ENCODE results near the gene APP.

APP gene

GRCh38 chr21:25870084-25870483, 300.5 kb downstream of the APP start:
- no peak for DNase-seq (ENCODE audit: low spot score)

- DNase-seq (ENCODE audit: low spot score), result no peak
Observed at GRCh38 chr21:25867061-25867460, 303.5 kb downstream of the APP start.

- DNase-seq (ENCODE audit: low spot score), result no peak
Observed at GRCh38 chr21:25863747-25864146, 306.8 kb downstream of the APP start.

- DNase-seq (ENCODE audit: low spot score), result no peak
Observed at GRCh38 chr21:25863031-25863430, 307.5 kb downstream of the APP start.

- DNase-seq (ENCODE audit: low spot score), result peak; percentile 44
Observed at GRCh38 chr21:25862596-25862995, 308.0 kb downstream of the APP start.

GRCh38 chr21:25862112-25862511, 308.5 kb downstream of the APP start:
- no peak for DNase-seq (ENCODE audit: low spot score)

- DNase-seq (ENCODE audit: low spot score), result no peak
Observed at GRCh38 chr21:25859235-25859929, 311.2 kb downstream of the APP start.

GRCh38 chr21:25858325-25858724, 312.2 kb downstream of the APP start:
- DNase-seq (ENCODE audit: low spot score), result no peak

- DNase-seq (ENCODE audit: low spot score), result no peak
Observed at GRCh38 chr21:25857308-25858074, 313.1 kb downstream of the APP start.

- no peak for DNase-seq (ENCODE audit: low spot score)
Observed at GRCh38 chr21:25855576-25855975, 315.0 kb downstream of the APP start.

GRCh38 chr21:25850126-25850842, 320.3 kb downstream of the APP start:
- DNase-seq (ENCODE audit: low spot score), result no peak

GRCh38 chr21:25848309-25848708, 322.3 kb downstream of the APP start:
- no peak for DNase-seq (ENCODE audit: low spot score)

GRCh38 chr21:25845729-25846256, 324.8 kb downstream of the APP start:
- DNase-seq (ENCODE audit: low spot score), result no peak

GRCh38 chr21:25842925-25843324, 327.6 kb downstream of the APP start:
- DNase-seq (ENCODE audit: low spot score), result no peak

- DNase-seq (ENCODE audit: low spot score), result no peak
Observed at GRCh38 chr21:25838809-25839208, 331.8 kb downstream of the APP start.

- no peak for DNase-seq (ENCODE audit: low spot score)
Observed at GRCh38 chr21:25837533-25838265, 332.9 kb downstream of the APP start.

- DNase-seq (ENCODE audit: low spot score), result no peak
Observed at GRCh38 chr21:25836396-25836795, 334.2 kb downstream of the APP start.

- DNase-seq (ENCODE audit: low spot score), result no peak
Observed at GRCh38 chr21:25834381-25834780, 336.2 kb downstream of the APP start.

GRCh38 chr21:25831300-25831960, 339.1 kb downstream of the APP start:
- DNase-seq (ENCODE audit: low spot score), result no peak

Measured in iPS-NIHi11 (cell line).